LNCAP (cell line): ENCODE measurements around the gene MARK1.

ENCODE experiments used
- TF ChIP-seq, protein P1 (sequence below): fragments of 450-650 bp; IDR thresholded peaks from 2 replicates; pipeline ENCODE4 v1.5.1; 2017; ENCODE audit warnings: mild to moderate bottlenecking

MARK1 gene

DNA sequence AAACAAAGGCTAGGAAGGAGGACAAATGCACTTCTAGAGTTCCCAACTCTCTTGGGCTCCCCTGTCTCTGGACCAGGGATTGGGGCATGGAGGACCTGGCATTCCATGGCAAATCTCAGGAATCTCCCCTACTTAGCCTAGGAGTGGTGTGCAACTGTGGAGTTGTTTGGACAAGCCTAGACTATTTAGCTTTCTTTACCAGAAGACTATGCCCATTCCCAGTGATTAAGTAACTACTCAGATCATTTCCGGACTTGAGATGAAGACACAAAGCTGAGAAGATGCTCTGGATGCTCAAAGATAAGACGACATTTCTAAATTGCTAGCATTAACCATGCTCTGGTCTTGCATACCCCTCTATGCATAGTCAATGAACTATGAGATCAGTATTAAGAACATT lies 13.7 kb upstream of the MARK1 start:
- TF ChIP-seq, protein P1, sequence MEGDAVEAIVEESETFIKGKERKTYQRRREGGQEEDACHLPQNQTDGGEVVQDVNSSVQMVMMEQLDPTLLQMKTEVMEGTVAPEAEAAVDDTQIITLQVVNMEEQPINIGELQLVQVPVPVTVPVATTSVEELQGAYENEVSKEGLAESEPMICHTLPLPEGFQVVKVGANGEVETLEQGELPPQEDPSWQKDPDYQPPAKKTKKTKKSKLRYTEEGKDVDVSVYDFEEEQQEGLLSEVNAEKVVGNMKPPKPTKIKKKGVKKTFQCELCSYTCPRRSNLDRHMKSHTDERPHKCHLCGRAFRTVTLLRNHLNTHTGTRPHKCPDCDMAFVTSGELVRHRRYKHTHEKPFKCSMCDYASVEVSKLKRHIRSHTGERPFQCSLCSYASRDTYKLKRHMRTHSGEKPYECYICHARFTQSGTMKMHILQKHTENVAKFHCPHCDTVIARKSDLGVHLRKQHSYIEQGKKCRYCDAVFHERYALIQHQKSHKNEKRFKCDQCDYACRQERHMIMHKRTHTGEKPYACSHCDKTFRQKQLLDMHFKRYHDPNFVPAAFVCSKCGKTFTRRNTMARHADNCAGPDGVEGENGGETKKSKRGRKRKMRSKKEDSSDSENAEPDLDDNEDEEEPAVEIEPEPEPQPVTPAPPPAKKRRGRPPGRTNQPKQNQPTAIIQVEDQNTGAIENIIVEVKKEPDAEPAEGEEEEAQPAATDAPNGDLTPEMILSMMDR: no peak

DNA sequence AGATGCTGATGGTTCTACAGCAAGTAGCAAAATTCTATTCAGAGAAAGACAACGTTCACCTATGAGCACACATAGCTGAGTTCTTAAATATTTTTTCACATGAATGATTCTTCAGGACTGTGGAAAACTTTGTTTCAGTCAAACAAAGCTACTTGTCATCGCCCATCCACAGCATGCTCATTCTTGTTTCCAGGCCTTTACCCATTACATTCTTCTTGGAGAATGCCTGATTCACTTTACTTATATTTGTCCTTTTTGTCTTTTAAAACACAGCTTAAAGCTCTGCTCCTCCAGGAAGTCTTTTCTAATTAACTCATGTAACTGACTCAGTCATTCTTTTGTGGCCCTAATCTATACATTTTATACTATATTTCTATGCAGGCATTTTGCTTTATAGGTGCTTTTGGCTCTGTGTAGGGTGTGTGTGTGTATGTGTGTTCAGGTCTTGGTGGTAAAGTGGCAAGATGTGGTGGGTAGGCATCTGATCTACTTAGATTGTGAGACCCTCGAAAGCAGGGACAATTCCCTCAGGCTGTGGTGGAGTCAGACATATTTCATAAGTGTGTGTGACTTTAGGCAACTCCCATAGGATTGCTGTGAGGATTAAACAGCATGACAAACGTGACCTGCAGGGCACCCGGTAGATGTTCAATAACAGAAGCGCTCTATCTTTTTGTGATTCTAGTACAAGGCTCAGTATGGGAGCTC lies 11.8 kb upstream of the MARK1 start:
- TF ChIP-seq, protein P1: no peak

DNA sequence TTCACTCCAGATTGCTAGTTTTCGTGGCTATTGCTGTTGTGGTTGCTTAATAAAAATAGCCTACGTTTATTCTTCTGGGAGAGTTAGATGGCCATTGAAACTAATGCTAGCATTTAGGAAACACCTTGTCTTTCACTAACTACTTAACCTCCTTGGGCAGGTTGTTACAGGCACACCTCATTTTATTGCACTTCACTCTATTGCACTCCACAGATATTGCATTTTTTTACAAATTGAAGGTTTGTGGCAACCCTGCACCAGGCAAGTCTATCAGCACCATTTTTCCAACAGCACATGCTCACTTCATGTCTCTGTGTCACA lies 11.3 kb upstream of the MARK1 start:
- TF ChIP-seq, protein P1: no peak

DNA sequence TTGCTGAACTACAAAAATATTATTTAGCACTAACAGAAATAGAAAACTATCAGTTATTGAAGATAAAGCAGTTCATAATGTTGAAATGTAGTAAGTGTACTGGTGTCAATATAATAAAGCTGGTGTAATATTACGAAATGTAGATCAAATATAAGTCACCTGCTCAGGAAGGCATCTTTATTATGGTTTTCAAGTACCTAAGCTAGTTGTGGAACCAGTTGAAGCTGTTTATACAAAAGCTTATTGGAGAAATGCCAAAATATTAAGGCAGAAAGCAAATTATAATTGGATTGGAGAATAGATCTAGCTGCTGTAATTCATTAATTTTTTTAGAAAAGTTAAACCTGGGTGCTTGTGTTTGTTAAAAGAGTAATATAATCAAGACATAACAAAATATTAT lies 6.2 kb upstream of the MARK1 start:
- TF ChIP-seq, protein P1: no peak

DNA sequence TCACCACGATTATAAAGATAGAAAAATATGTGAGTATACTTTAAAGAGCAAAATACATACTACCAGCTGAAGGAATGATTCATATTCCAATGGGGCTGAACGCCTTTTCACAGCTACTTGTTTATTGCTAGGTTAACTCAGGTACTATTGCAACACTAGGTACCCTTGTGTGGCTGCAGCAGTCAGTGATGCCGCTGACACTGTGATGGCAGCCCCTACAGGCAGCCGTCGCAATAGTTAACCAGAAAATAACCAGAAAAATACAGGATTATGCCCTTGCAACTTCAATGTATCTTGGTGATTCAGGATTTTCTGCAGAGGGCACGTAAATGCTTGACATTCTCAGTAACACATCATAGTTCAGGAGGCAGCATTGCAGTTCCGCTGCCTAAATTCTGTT lies 1.6 kb upstream of the MARK1 start:
- TF ChIP-seq, protein P1: no peak

DNA sequence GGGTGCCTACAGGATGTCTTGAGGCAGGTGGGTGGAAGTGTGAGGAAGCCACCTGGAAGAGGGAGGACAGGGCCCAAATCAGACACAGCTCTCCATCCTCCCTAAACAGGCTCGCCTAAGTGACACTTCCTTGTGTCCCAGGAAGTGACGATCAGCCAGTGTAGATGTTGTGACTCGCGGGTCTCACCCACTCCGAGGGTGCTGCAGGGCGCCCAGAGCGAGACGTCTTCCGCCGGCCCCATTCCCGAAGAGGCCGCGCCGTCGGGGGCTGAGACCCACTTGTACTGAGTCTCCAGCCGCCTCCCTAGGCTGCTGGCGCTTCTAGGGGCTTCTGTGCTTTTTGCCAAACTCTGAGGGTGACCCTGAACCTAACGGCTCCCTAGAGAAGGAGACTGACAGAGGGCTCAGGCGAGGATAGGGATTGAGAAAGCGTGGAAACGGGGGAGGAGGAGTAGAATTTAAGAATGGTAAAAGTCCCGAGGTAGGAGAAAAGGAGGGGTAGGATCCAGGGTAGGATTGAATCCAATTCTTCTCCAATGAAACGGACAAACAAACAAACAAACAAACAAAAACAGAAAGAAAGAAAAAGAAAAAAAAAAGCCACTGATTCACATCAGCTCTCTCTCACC lies 543 bp upstream of the MARK1 start:
- TF ChIP-seq, protein P1: no peak

DNA sequence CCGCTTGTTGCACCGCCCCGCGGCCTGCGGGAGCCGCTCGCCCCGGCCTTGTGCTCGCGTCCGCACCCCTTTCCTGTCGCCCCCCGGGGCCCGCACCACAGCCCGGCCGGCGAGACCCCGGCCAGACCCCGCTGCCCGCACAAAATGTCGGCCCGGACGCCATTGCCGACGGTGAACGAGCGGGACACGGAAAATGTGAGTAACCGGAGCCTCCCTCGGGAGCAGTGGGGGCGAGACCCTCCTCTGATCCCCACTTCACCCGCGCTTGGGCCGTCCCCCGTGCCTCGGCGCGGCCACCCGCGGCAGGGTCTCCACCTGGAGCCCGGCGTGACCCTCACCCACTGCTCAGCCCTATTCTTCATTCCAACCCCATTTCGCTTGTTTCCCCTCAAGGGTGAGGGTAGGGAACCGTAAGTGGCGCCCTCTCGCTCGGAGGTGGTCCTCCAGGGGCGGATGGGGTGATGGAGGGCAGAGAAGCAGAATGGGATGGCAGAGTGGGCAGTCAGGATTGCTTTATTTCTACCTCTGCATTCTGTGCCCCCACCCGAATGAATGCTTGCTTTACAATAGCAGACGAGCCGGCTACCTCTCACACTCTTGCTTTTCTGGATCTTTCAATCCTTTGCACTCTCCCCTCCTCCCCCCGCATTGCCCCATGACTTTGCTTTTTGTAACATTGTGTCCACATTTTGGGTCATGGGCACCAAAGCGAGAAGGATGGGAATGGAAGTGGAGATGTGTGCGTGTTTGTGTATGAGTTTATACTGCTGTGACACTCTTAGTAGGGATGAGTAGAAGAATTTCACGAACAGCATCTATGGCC lies 954 bp downstream of the MARK1 start:
- TF ChIP-seq, protein P1: no peak
